Mesenchymal stem cell (in vitro differentiated cells and primary cell): ENCODE measurements around the gene PCSK6.

Source experiments
- DNase-seq: peaks from one replicate; pipeline ENCODE4 v3.0.0-alpha.2; 2013
- H2AFZ ChIP-seq: one replicate; pipeline ENCODE4 v1.6.1; 2013; ENCODE audit warnings: low read depth, mild to moderate bottlenecking, control low read depth, inconsistent platforms, low read length, moderate library complexity
- H2AK5ac ChIP-seq: 2 replicates; pipeline ENCODE4 v1.6.1; 2013; ENCODE audit warnings: low read length, moderate library complexity, mild to moderate bottlenecking, inconsistent platforms; ENCODE audit not compliant: severe bottlenecking
- H2BK120ac ChIP-seq: one replicate; pipeline ENCODE4 v1.6.1; 2013; ENCODE audit warnings: low read depth, mild to moderate bottlenecking, inconsistent platforms, low read length, moderate library complexity
- H2BK12ac ChIP-seq, 2 experiments: one replicate each; pipeline ENCODE4 v1.6.1; 2013; ENCODE audit warnings: inconsistent platforms in 2 of 2, low read length in 2 of 2, mild to moderate bottlenecking in 2 of 2, moderate library complexity in 2 of 2, control low read depth in 1 of 2
- H2BK15ac ChIP-seq: one replicate; pipeline ENCODE4 v1.6.1; 2013; ENCODE audit warnings: mild to moderate bottlenecking, low read depth, inconsistent platforms; ENCODE audit not compliant: poor library complexity, severe bottlenecking
- H2BK5ac ChIP-seq: 2 replicates; pipeline ENCODE4 v1.6.1; 2013; ENCODE audit warnings: low read depth, mild to moderate bottlenecking, low read length, control low read depth, inconsistent platforms; ENCODE audit not compliant: poor library complexity, severe bottlenecking
- H3K14ac ChIP-seq, 2 experiments: one replicate each; pipeline ENCODE4 v1.6.1; 2013; ENCODE audit warnings: inconsistent platforms in 2 of 2, low read length in 2 of 2, control low read depth in 1 of 2, mild to moderate bottlenecking in 1 of 2, moderate library complexity in 1 of 2
- H3K18ac ChIP-seq, 2 experiments: one replicate each; pipeline ENCODE4 v1.6.1; 2013; ENCODE audit warnings: inconsistent platforms in 2 of 2, low read length in 2 of 2, control low read depth in 1 of 2, low read depth in 1 of 2, mild to moderate bottlenecking in 1 of 2
- H3K23ac ChIP-seq, 2 experiments: one replicate each; pipeline ENCODE4 v1.6.1; 2013; ENCODE audit warnings: inconsistent platforms in 2 of 2, low read length in 2 of 2, mild to moderate bottlenecking in 2 of 2, moderate library complexity in 2 of 2, control low read depth in 1 of 2
- H3K27ac ChIP-seq: 2 replicates; pipeline ENCODE4 v1.5.1; 2013; ENCODE audit warnings: mild to moderate bottlenecking, moderate library complexity, low read length, control low read depth, inconsistent platforms; ENCODE audit not compliant: poor library complexity, severe bottlenecking
- H3K27me3 ChIP-seq, 2 experiments: 2 replicates each; pipeline versions ENCODE4 v1.6.1 to v1.7.0; 2013; ENCODE audit warnings: low read length in 2 of 2, mild to moderate bottlenecking in 2 of 2, moderate library complexity in 2 of 2, control low read depth in 1 of 2, inconsistent platforms in 1 of 2; ENCODE audit not compliant: control insufficient read depth in 1 of 2, insufficient read depth in 1 of 2
- H3K36me3 ChIP-seq, 2 experiments: 2 replicates each; pipeline versions ENCODE4 v1.6.1 to v1.7.0; 2013; ENCODE audit warnings: low read length in 2 of 2, control low read depth in 1 of 2, inconsistent platforms in 1 of 2, low read depth in 1 of 2, mild to moderate bottlenecking in 1 of 2; ENCODE audit not compliant: insufficient read depth in 2 of 2, control insufficient read depth in 1 of 2
- H3K4ac ChIP-seq, 2 experiments: one replicate each; pipeline ENCODE4 v1.6.1; 2013; ENCODE audit warnings: inconsistent platforms in 2 of 2, low read length in 2 of 2, mild to moderate bottlenecking in 2 of 2, moderate library complexity in 2 of 2, control low read depth in 1 of 2, low read depth in 1 of 2
- H3K4me1 ChIP-seq: 2 replicates; pipeline ENCODE4 v1.6.1; 2013; ENCODE audit warnings: low read depth, low read length, control low read depth; ENCODE audit not compliant: control insufficient read depth, insufficient read depth
- H3K4me2 ChIP-seq: 2 replicates; pipeline ENCODE4 v1.6.1; 2013; ENCODE audit warnings: low read length, mild to moderate bottlenecking, inconsistent platforms; ENCODE audit not compliant: poor library complexity, severe bottlenecking
- H3K4me3 ChIP-seq, 2 experiments: 2 replicates each; pipeline versions ENCODE4 v1.5.1 to v1.7.0; 2013; ENCODE audit warnings: low read length in 2 of 2, mild to moderate bottlenecking in 2 of 2, control low read depth in 1 of 2, low read depth in 1 of 2; ENCODE audit not compliant: insufficient read depth in 1 of 2
- H3K79me1 ChIP-seq: replicated peaks from 2 replicates; pipeline ENCODE4 v1.6.1; 2013; ENCODE audit warnings: mild to moderate bottlenecking, control low read depth, low read length, inconsistent platforms; ENCODE audit not compliant: poor library complexity, severe bottlenecking
- H3K9ac ChIP-seq: 2 replicates; pipeline ENCODE4 v1.7.0; 2013; ENCODE audit warnings: mild to moderate bottlenecking, low read length, moderate library complexity
- H3K9me3 ChIP-seq: 2 replicates; pipeline ENCODE4 v1.7.0; 2013; ENCODE audit warnings: mild to moderate bottlenecking, low read length; ENCODE audit not compliant: control insufficient read depth
- H4K8ac ChIP-seq: one replicate; pipeline ENCODE4 v1.6.1; 2013; ENCODE audit warnings: inconsistent platforms, mild to moderate bottlenecking, low read length, moderate library complexity
- H4K91ac ChIP-seq: one replicate; pipeline ENCODE4 v1.6.1; 2013; ENCODE audit warnings: mild to moderate bottlenecking, low read length, inconsistent platforms
- WGBS: methylation state at CpG from one replicate; pipeline ENCODE4 v1.1.7; 2013; ENCODE audit warnings: mixed read lengths; 5-methylcytosine and 5-hydroxymethylcytosine counted together

PCSK6 gene

DNA sequence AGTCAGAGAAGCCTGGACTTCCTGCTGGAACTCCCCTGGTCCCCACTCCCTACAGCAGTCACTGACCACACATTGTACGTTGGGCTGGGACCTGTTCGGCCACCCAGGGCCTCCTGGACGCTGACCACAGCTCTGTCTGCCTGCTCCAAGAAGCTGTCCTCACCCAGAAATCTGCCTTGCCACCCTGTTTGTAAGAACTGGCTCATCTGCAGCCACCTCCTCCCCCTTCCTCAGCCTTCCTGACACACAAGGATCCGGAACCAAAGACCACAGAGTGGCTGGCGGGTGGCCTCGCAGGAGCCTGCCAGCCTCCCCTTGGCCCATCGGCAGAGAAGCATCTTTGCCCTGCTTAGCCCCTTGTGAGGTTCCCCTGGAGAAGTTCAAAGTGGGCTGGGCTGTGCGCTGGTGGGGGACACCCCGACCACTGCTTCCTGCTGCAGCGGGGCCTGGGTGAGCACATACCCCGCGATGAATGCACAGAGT lies 91.9 kb downstream of the PCSK6 start:
- Histone ChIP-seq H3K79me1 (no peaks in the 10 kb centered on the region), H3K4me2 (no peak overlapping the region), H2BK5ac (no peak overlapping the region), H3K9ac (no peak overlapping the region), H2AFZ (no peak overlapping the region), H4K8ac (no peak overlapping the region), H3K4me3 (no peak overlapping the region), H2BK12ac (no peak overlapping the region), H2BK15ac (no peak overlapping the region), H3K18ac (no peak overlapping the region), H2BK120ac (no peak overlapping the region), H2AK5ac (no peak overlapping the region), H3K27ac (no peak overlapping the region), H3K4ac (no peak overlapping the region), H3K23ac (no peak overlapping the region), H3K27me3 (peaks cover 0 to 27% of the 10 kb centered on the region in 2 experiments), H4K91ac (no peak overlapping the region), H3K14ac (peak overlapping the region in 1 of 2 experiments; percentile 12), H3K4me1 (no peaks in the 10 kb centered on the region), H3K36me3 (no peaks in the 10 kb centered on the region), H3K9me3 (no peaks in the 10 kb centered on the region)
- DNase-seq: no peak
- WGBS: 86% methylated on average over 12 of the region's 12 CpGs

DNA sequence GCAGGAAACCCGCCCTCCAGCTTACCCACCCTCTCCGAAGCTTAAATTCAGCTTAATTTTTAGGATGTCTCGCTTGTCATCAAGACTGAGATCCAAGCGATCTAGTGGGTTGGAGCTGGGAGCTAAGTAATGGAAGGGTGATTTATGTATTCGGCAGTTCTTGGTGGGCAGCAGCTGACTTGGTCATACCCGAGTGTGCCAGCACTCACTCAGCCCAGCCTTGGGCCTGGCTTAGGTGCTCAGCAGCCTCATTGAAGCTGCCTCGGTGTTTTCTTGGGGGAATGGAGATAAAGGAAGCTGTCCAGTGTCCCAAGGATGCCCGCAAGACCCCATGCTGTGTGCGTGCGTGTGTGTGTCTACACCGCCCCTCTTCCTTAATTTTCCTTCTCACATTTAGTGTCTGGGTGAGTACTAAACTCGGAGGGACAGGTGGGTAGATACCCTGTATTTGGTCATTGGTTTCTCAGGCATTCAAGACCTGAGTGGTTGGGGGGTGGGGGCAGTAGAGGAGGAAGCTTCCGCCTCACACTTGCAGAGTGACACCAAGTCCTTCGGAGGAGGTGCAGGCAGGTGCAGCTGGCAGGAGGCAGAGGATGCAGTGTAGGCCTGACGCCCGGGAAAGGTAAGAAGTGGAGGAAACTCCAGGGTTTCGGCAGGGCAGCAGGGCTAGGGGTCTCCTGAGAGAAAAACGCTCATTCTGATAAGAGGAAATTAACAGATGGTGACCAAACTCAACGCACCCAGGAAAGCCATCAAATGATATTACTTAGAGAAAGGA lies 92.8 kb downstream of the PCSK6 start:
- DNase-seq: no peak
- Histone ChIP-seq H3K79me1 (no peaks in the 10 kb centered on the region), H2BK5ac (no peak overlapping the region), H3K9ac (no peak overlapping the region), H2BK120ac (no peak overlapping the region), H3K36me3 (no peaks in the 10 kb centered on the region), H3K14ac (no peak overlapping the region), H3K27ac (no peak overlapping the region), H3K27me3 (peaks cover 0 to 27% of the 10 kb centered on the region in 2 experiments), H3K18ac (peak overlapping the region in 1 of 2 experiments; percentile 29), H2AK5ac (no peak overlapping the region), H3K9me3 (no peaks in the 10 kb centered on the region), H3K4me3 (no peak overlapping the region), H2BK12ac (no peak overlapping the region), H3K4me2 (no peak overlapping the region), H4K91ac (no peak overlapping the region), H4K8ac (no peak overlapping the region), H3K4ac (no peak overlapping the region), H2AFZ (no peak overlapping the region), H3K23ac (no peak overlapping the region), H2BK15ac (no peak overlapping the region), H3K4me1 (no peaks in the 10 kb centered on the region)
- WGBS: 82% methylated on average over 17 of the region's 19 CpGs

DNA sequence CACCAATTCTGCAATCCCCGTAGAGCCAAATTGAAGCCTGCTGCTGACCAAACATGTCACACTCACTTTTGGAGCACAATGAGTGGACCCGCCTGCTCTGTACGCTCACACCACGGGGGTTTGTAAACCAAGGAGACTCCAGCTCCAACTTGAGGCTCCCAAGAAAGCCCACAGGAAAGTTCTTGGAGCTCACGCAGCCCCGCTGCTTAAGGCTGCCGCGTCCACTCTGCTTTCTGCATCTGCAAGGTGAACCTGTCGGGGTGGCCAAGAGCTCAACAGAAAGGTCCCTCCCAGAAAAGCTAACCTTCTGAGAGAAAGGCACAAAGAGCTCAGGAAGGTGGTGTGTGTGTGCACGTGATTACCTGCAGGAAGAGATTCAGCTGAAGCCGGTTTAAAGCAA lies 94.9 kb downstream of the PCSK6 start:
- no peak overlapping the region for H2BK12ac ChIP-seq
- H3K36me3 ChIP-seq: no peaks in the 10 kb centered on the region
- no peaks in the 10 kb centered on the region for H3K4me1 ChIP-seq
- no peak overlapping the region for H2AK5ac ChIP-seq
- H3K27ac ChIP-seq: no peak overlapping the region
- H3K9me3 ChIP-seq: no peaks in the 10 kb centered on the region
- no peak overlapping the region for H2BK15ac ChIP-seq
- no peak overlapping the region for H3K4ac ChIP-seq
- H2BK120ac ChIP-seq: no peak overlapping the region
- no peak overlapping the region for H2AFZ ChIP-seq
- no peak overlapping the region for H3K18ac ChIP-seq
- no peak overlapping the region for H3K14ac ChIP-seq
- 93% methylated on average over 11 of the region's 11 CpGs for WGBS
- no peak overlapping the region for H3K4me2 ChIP-seq
- H4K8ac ChIP-seq: no peak overlapping the region
- H3K79me1 ChIP-seq: no peaks in the 10 kb centered on the region
- H4K91ac ChIP-seq: no peak overlapping the region
- DNase-seq: no peak
- H2BK5ac ChIP-seq: no peak overlapping the region
- H3K23ac ChIP-seq: no peak overlapping the region
- peaks cover 0 to 16% of the 10 kb centered on the region in 2 experiments for H3K27me3 ChIP-seq
- H3K4me3 ChIP-seq: no peak overlapping the region
- no peak overlapping the region for H3K9ac ChIP-seq

DNA sequence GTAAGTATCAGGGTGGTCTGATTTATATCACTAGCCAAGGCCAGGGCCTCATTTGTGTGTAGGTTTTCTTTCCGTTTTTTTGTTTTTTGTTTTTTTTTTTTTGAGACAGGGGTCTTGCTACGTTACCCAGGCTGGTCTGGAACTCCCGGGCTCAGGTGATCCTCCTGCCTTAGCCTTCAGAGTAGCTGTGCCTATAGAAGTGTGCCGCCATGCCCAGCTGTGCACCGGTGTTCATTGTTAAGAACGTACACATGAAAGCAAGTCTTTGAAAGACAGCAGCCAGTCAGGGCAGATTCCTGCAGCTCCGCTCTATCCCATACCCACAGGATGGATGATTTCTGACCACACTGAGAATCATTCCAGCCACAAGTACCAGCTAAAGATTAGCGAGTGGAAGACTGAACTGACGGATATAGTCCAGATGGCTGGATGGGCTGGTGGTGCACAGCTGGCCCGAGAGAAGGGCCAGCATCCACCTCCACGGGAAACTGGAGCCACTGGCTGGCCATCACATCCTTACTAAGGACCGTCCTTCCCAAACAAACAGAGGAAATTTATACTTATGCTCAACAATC lies 95.4 kb downstream of the PCSK6 start:
- H3K4me1 ChIP-seq: no peaks in the 10 kb centered on the region
- no peaks in the 10 kb centered on the region for H3K36me3 ChIP-seq
- H2BK12ac ChIP-seq: no peak overlapping the region
- H3K27me3 ChIP-seq: peaks cover 0 to 16% of the 10 kb centered on the region in 2 experiments
- H3K23ac ChIP-seq: no peak overlapping the region
- no peak overlapping the region for H2BK15ac ChIP-seq
- no peak overlapping the region for H3K4ac ChIP-seq
- H2AFZ ChIP-seq: no peak overlapping the region
- H3K14ac ChIP-seq: no peak overlapping the region
- no peak overlapping the region for H2BK5ac ChIP-seq
- no peak overlapping the region for H4K8ac ChIP-seq
- H3K27ac ChIP-seq: no peak overlapping the region
- no peak overlapping the region for H3K9ac ChIP-seq
- H2BK120ac ChIP-seq: no peak overlapping the region
- no peaks in the 10 kb centered on the region for H3K9me3 ChIP-seq
- no peak overlapping the region for H4K91ac ChIP-seq
- H3K4me3 ChIP-seq: no peak overlapping the region
- no peak for DNase-seq
- H3K79me1 ChIP-seq: no peaks in the 10 kb centered on the region
- WGBS: 85% methylated on average over 12 of the region's 12 CpGs
- no peak overlapping the region for H3K4me2 ChIP-seq
- no peak overlapping the region for H2AK5ac ChIP-seq
- no peak overlapping the region for H3K18ac ChIP-seq
